GM23338 (cell line): ENCODE measurements around the gene FGD3. TPM values are rescaled to one million over a fixed set of nuclear protein-coding genes. Genes with fewer than 3 reads are reported as not detected.

Source experiments
- ATAC-seq: fragments of 200-7000 bp; cut with Tn5 transposase; 3 replicates; pipeline ENCODE4 v1.9.1; 2020
- DNase-seq: peaks from one replicate; pipeline ENCODE4 v3.0.0-alpha.2; 2015; ENCODE audit warnings: low spot score
- H2AFZ ChIP-seq: fragments of 200-600 bp; sonication (generic); 2 replicates; pipeline ENCODE4 v1.8.0; 2016; ENCODE audit warnings: antibody characterized with exemption, mild to moderate bottlenecking, moderate library complexity
- H3F3A ChIP-seq: fragments of 200-600 bp; sonication (generic); replicated peaks from 2 replicates; pipeline ENCODE4 v1.8.0; 2017; ENCODE audit warnings: antibody characterized with exemption, mixed run types, low read depth
- H3K27ac ChIP-seq: fragments of 200-600 bp; sonication (generic); 2 replicates; pipeline ENCODE4 v1.6.1; 2016; ENCODE audit warnings: low read depth
- H3K27me3 ChIP-seq: fragments of 200-600 bp; sonication (generic); 2 replicates; pipeline ENCODE4 v1.8.0; 2016; ENCODE audit warnings: mild to moderate bottlenecking, mixed run types, moderate library complexity; ENCODE audit not compliant: insufficient read depth
- H3K36me3 ChIP-seq: fragments of 200-600 bp; sonication (generic); 2 replicates; pipeline ENCODE4 v1.8.0; 2016; ENCODE audit warnings: mild to moderate bottlenecking; ENCODE audit not compliant: insufficient read depth
- H3K4me1 ChIP-seq: fragments of 200-600 bp; sonication (generic); 2 replicates; pipeline ENCODE4 v1.8.0; 2016; ENCODE audit warnings: mild to moderate bottlenecking, moderate library complexity; ENCODE audit not compliant: insufficient read depth
- H3K4me2 ChIP-seq: fragments of 200-600 bp; sonication (generic); 2 replicates; pipeline ENCODE4 v1.7.1; 2017; ENCODE audit warnings: mixed run types
- H3K4me3 ChIP-seq: fragments of 200-600 bp; sonication (generic); 2 replicates; pipeline ENCODE4 v1.6.1; 2016; ENCODE audit warnings: mixed run types
- H3K79me2 ChIP-seq: fragments of 200-600 bp; sonication (generic); replicated peaks from 2 replicates; pipeline ENCODE4 v1.8.0; 2017; ENCODE audit warnings: mild to moderate bottlenecking; ENCODE audit not compliant: insufficient read depth
- H3K9me2 ChIP-seq: fragments of 200-600 bp; sonication (generic); 2 replicates; pipeline ENCODE4 v1.8.0; 2017; ENCODE audit not compliant: insufficient read depth
- H4K20me1 ChIP-seq: fragments of 200-600 bp; sonication (generic); replicated peaks from 2 replicates; pipeline ENCODE4 v1.8.0; 2017; ENCODE audit warnings: mild to moderate bottlenecking; ENCODE audit not compliant: insufficient read depth
- H3K27ac Mint-ChIP-seq: 2 replicates; pipeline ENCODE4 v1.8.0; 2020; ENCODE audit warnings: inconsistent platforms, mild to moderate bottlenecking, moderate library complexity, mixed read lengths
- H3K27me3 Mint-ChIP-seq: 3 replicates; pipeline ENCODE4 v1.8.0; 2022; ENCODE audit warnings: low read depth, mild to moderate bottlenecking, moderate library complexity, mixed read lengths, inconsistent platforms; ENCODE audit not compliant: insufficient read depth, poor library complexity
- H3K36me3 Mint-ChIP-seq: 3 replicates; pipeline ENCODE4 v1.8.0; 2021; ENCODE audit warnings: low read depth, mild to moderate bottlenecking, inconsistent platforms, moderate library complexity, mixed read lengths
- H3K4me1 Mint-ChIP-seq: 3 replicates; pipeline ENCODE4 v1.8.0; 2020; ENCODE audit warnings: mild to moderate bottlenecking, inconsistent platforms, mixed read lengths
- H3K4me3 Mint-ChIP-seq: 3 replicates; pipeline ENCODE4 v1.8.0; 2021; ENCODE audit warnings: moderate library complexity, mild to moderate bottlenecking, inconsistent platforms, mixed read lengths
- H3K9me3 Mint-ChIP-seq: 3 replicates; pipeline ENCODE4 v1.8.0; 2020; ENCODE audit warnings: moderate library complexity, mild to moderate bottlenecking, inconsistent platforms, mixed read lengths
- ETS1 ChIP-seq: IDR thresholded peaks from 2 replicates; pipeline ENCODE4 v1.6.1; 2016; ENCODE audit warnings: antibody characterized with exemption
- EZH2 ChIP-seq: fragments of 200-600 bp; sonication (generic); IDR thresholded peaks from one replicate; pipeline ENCODE4 v1.8.0; 2017; ENCODE audit warnings: antibody characterized with exemption, mild to moderate bottlenecking, low read depth; ENCODE audit not compliant: unreplicated experiment
- EZH2phosphoT487 ChIP-seq: fragments of 200-600 bp; sonication (generic); IDR thresholded peaks from one replicate; pipeline ENCODE4 v1.8.1; 2018; ENCODE audit warnings: antibody characterized with exemption; ENCODE audit not compliant: unreplicated experiment
- JUNB ChIP-seq: IDR thresholded peaks from one replicate; pipeline ENCODE4 v1.6.1; 2016; ENCODE audit warnings: antibody characterized with exemption; ENCODE audit not compliant: unreplicated experiment
- NANOG ChIP-seq: IDR thresholded peaks from 2 replicates; pipeline ENCODE4 v1.6.1; 2016; ENCODE audit warnings: antibody characterized with exemption, borderline replicate concordance
- POLR2AphosphoS5 ChIP-seq: IDR thresholded peaks from 2 replicates; pipeline ENCODE4 v1.6.1; 2016; ENCODE audit warnings: antibody characterized with exemption, low read depth
- ZNF114 ChIP-seq: fragments of 250-450 bp; sonication (Bioruptor Pico); IDR thresholded peaks from 2 replicates; pipeline ENCODE4 v1.5.0; 2020; ENCODE audit warnings: mild to moderate bottlenecking, moderate library complexity
- ZNF462 ChIP-seq: fragments of 250-450 bp; sonication (Bioruptor Pico); IDR thresholded peaks from 2 replicates; pipeline ENCODE4 v1.5.0; 2020; ENCODE audit warnings: mild to moderate bottlenecking, moderate library complexity
- polyA plus RNA-seq: library from polyadenylated mRNA; unstranded; fragments of >200 nt; fragmentation: Nextera tagmentation; extraction: Ambion mirVana; gene quantifications from 2 replicates; pipeline ENCODE4 v1.2.1, GENCODE V29; 2016
- total RNA-seq: library from RNA; depleted of rRNA; stranded (reverse); fragments of >200 nt; shearing (Covaris generic); gene quantifications from 2 replicates; pipeline ENCODE4 v1.2.3, GENCODE V29; 2014
- TF ChIP-seq, protein P1 (sequence below): IDR thresholded peaks from one replicate; pipeline ENCODE4 v1.6.1; 2018; ENCODE audit warnings: antibody characterized with exemption; ENCODE audit not compliant: unreplicated experiment
- TF ChIP-seq, protein P2 (sequence below), 2 experiments: fragments of 200-600 bp in 1 of 2; sonication (generic) in 1 of 2; conservative IDR thresholded peaks; 2 replicates each; pipeline versions ENCODE4 v1.5.1 to v1.6.1; 2016 to 2017; ENCODE audit warnings: antibody characterized with exemption in 2 of 2, low read depth in 2 of 2, mild to moderate bottlenecking in 2 of 2, moderate library complexity in 1 of 2

FGD3 gene
- total and polyA plus RNA-seq, 2 experiments from 2014 or later: 0.95 to 1.7 TPM

DNA sequence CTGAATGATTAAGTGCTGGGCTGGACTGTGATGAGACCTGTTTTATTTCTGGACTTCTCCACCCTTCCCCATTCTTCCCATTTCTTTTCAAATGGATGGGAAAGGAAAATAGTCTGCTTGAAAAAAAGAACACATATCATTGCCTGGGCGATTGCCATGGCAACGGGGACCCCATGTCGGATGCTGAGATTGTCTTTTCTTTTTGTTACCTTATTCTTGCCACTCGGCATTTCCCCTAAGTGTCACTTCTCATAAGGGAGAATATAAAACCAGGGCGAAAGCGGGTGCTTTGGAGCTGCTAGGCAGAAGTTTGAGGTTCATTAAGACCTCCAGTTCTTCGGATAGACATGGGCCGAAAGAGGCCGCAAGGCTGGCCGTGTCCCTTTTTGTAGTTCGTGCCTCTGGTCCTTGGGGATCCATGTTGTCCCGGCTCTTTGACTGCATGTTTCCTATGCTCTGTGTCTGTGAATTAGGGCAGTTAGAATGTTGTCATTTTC is 763 bp downstream of the FGD3 start:
- peaks cover 21% of the 10 kb centered on the region for H3K9me3 Mint-ChIP-seq
- H3K27me3 Mint-ChIP-seq: peaks cover 11% of the 10 kb centered on the region
- Histone ChIP-seq H3K79me2 (no peaks in the 10 kb centered on the region), H3K36me3 (no peaks in the 10 kb centered on the region; the same call in 1 of the 2 replicates), H3K9me2 (no peaks in the 10 kb centered on the region), H3K27ac (no peak overlapping the region), H3K4me2 (peak overlapping the region; percentile 89), H3K4me1 (peaks cover 7% of the 10 kb centered on the region), H3K4me3 (peak overlapping the region; percentile 66), H4K20me1 (no peaks in the 10 kb centered on the region), H3F3A (no peaks in the 10 kb centered on the region; the same call in 1 of the 2 replicates), H2AFZ (peak overlapping the region; percentile 99), H3K27me3 (no peaks in the 10 kb centered on the region)
- ATAC-seq (no peak), DNase-seq (no peak)
- TF ChIP-seq, protein P1, sequence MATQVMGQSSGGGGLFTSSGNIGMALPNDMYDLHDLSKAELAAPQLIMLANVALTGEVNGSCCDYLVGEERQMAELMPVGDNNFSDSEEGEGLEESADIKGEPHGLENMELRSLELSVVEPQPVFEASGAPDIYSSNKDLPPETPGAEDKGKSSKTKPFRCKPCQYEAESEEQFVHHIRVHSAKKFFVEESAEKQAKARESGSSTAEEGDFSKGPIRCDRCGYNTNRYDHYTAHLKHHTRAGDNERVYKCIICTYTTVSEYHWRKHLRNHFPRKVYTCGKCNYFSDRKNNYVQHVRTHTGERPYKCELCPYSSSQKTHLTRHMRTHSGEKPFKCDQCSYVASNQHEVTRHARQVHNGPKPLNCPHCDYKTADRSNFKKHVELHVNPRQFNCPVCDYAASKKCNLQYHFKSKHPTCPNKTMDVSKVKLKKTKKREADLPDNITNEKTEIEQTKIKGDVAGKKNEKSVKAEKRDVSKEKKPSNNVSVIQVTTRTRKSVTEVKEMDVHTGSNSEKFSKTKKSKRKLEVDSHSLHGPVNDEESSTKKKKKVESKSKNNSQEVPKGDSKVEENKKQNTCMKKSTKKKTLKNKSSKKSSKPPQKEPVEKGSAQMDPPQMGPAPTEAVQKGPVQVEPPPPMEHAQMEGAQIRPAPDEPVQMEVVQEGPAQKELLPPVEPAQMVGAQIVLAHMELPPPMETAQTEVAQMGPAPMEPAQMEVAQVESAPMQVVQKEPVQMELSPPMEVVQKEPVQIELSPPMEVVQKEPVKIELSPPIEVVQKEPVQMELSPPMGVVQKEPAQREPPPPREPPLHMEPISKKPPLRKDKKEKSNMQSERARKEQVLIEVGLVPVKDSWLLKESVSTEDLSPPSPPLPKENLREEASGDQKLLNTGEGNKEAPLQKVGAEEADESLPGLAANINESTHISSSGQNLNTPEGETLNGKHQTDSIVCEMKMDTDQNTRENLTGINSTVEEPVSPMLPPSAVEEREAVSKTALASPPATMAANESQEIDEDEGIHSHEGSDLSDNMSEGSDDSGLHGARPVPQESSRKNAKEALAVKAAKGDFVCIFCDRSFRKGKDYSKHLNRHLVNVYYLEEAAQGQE: no peak
- TF ChIP-seq ETS1 (no peak), ZNF114 (no peak), POLR2AphosphoS5 (no peak), NANOG (no peak), EZH2phosphoT487 (no peak), JUNB (no peak), EZH2 (no peak)
- TF ChIP-seq, protein P2, sequence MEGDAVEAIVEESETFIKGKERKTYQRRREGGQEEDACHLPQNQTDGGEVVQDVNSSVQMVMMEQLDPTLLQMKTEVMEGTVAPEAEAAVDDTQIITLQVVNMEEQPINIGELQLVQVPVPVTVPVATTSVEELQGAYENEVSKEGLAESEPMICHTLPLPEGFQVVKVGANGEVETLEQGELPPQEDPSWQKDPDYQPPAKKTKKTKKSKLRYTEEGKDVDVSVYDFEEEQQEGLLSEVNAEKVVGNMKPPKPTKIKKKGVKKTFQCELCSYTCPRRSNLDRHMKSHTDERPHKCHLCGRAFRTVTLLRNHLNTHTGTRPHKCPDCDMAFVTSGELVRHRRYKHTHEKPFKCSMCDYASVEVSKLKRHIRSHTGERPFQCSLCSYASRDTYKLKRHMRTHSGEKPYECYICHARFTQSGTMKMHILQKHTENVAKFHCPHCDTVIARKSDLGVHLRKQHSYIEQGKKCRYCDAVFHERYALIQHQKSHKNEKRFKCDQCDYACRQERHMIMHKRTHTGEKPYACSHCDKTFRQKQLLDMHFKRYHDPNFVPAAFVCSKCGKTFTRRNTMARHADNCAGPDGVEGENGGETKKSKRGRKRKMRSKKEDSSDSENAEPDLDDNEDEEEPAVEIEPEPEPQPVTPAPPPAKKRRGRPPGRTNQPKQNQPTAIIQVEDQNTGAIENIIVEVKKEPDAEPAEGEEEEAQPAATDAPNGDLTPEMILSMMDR (conservative IDR thresholded peaks at IDR 0.05; ENCODE audit: low read depth in 2 of 2): no peak
- peak overlapping the region; percentile 67 for H3K4me3 Mint-ChIP-seq
- H3K27ac Mint-ChIP-seq: no peak overlapping the region
- H3K36me3 Mint-ChIP-seq: peaks cover 16% of the 10 kb centered on the region
- peaks cover 6% of the 10 kb centered on the region; the same call in 2 of the 3 replicates for H3K4me1 Mint-ChIP-seq

DNA sequence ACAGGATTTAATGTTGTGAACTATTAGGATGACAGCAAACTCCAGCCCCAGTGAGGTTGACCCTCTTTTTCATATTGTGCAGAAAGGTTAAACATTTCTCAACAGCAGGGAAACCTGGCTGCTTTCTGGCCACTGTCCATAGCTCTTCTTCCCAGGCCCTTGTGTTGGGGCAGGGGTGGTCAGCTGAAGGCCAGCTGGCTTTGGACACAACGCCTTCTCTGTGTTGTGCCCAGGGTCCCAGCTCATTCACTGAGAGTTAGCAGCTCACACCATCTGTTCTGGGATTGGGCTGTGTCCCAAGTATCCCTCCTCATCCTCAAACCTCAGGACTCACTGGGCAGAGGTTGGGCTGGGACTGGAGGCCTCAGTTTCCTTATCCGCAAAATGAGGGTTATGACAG is 1.3 kb downstream of the FGD3 start:
- no peaks in the 10 kb centered on the region for H3K9me2 ChIP-seq
- H3K36me3 ChIP-seq: no peaks in the 10 kb centered on the region; the same call in 1 of the 2 replicates
- Mint-ChIP-seq H3K4me3 (no peak overlapping the region), H3K4me1 (peaks cover 6% of the 10 kb centered on the region; the same call in 2 of the 3 replicates), H3K36me3 (peaks cover 16% of the 10 kb centered on the region), H3K27ac (no peak overlapping the region), H3K9me3 (peaks cover 21% of the 10 kb centered on the region), H3K27me3 (peaks cover 11% of the 10 kb centered on the region)
- ATAC-seq (no peak), DNase-seq (no peak)
- H2AFZ ChIP-seq: no peak overlapping the region
- H3K27ac ChIP-seq: no peak overlapping the region
- no peaks in the 10 kb centered on the region for H4K20me1 ChIP-seq
- no peaks in the 10 kb centered on the region; the same call in 1 of the 2 replicates for H3F3A ChIP-seq
- H3K79me2 ChIP-seq: no peaks in the 10 kb centered on the region
- peaks cover 7% of the 10 kb centered on the region for H3K4me1 ChIP-seq
- no peaks in the 10 kb centered on the region for H3K27me3 ChIP-seq
- H3K4me2 ChIP-seq: no peak overlapping the region
- H3K4me3 ChIP-seq: no peak overlapping the region
- TF ChIP-seq ZNF462 (CRISPR knock-in tag) (no peak), NANOG (no peak)
